Kidney (tissue), 14 donors: ENCODE results near the gene MANSC1. TPM values are rescaled to one million over a fixed set of nuclear protein-coding genes. Genes with fewer than 3 reads are reported as not detected.

Experiments
- DNase-seq, 5 donors: peaks; one replicate each; pipeline ENCODE4 v3.0.0-alpha.2; 2013 to 2020
- FAIRE-seq: peaks from 2 replicates; lab custom pipeline; 2012; peaks lifted over from hg19 to GRCh38; lab: Jason Lieb, UNC
- H3K27ac ChIP-seq, 2 donors: one replicate each; pipeline ENCODE4 v1.7.0; 2013; ENCODE audit warnings: low read depth in 2 of 2, low read length in 2 of 2, inconsistent platforms in 1 of 2
- H3K27me3 ChIP-seq: one replicate; pipeline ENCODE4 v1.7.1; 2013; ENCODE audit warnings: low read length, inconsistent platforms; ENCODE audit not compliant: control insufficient read depth, insufficient read depth
- H3K36me3 ChIP-seq, 3 donors: one replicate each; pipeline versions ENCODE4 v1.7.0 to v1.7.1; 2013; ENCODE audit warnings: low read length in 3 of 3, control low read depth in 1 of 3, inconsistent platforms in 1 of 3; ENCODE audit not compliant: insufficient read depth in 3 of 3, control insufficient read depth in 2 of 3
- H3K4me1 ChIP-seq, 3 donors: one replicate each; pipeline versions ENCODE4 v1.7.0 to v1.7.1; 2013; ENCODE audit warnings: low read length in 3 of 3, inconsistent platforms in 1 of 3, low read depth in 1 of 3; ENCODE audit not compliant: control insufficient read depth in 2 of 3, insufficient read depth in 2 of 3
- H3K4me3 ChIP-seq, 3 donors: one replicate each; pipeline versions ENCODE4 v1.7.0 to v1.8.1; 2013; ENCODE audit warnings: low read length in 3 of 3, control low read depth in 1 of 3, inconsistent platforms in 1 of 3
- H3K9ac ChIP-seq, 3 donors: one replicate each; pipeline versions ENCODE4 v1.7.0 to v1.7.1; 2013; ENCODE audit warnings: low read length in 3 of 3, control low read depth in 1 of 3, inconsistent platforms in 1 of 3
- H3K9me3 ChIP-seq, 3 donors: one replicate each; pipeline versions ENCODE4 v1.7.0 to v1.7.1; 2013; ENCODE audit warnings: low read length in 3 of 3, control low read depth in 1 of 3, inconsistent platforms in 1 of 3; ENCODE audit not compliant: control insufficient read depth in 2 of 3, insufficient read depth in 1 of 3
- intact Hi-C: fragments of 100-400 bp; cut with DNase I; formaldehyde crosslinking; loops from one replicate; pipeline ENCODE4 v1.11.1; 2022
- polyA plus RNA-seq: library from polyadenylated mRNA; stranded (reverse); fragments of 350-450 nt; fragmentation: Illumina TruSeq; extraction: RNeasy Lipid Tissue Mini Kit (QIAGEN cat#74804); gene quantifications from one replicate; pipeline ENCODE4 v1.2.3, GENCODE V29; 2014; ENCODE audit warnings: low read depth, low replicate concordance; ENCODE audit not compliant: insufficient read depth
- total RNA-seq: library from RNA; stranded (reverse); fragmentation: NEBNext Ultra II Directional; extraction: Animal tissue kit (Norgen Biotek cat#: 25700); gene quantifications from one replicate; pipeline ENCODE4 v1.2.1, GENCODE V29; 2021
- TF ChIP-seq, protein P1 (sequence below): IDR thresholded peaks from 3 replicates; pipeline ENCODE4 v1.5.1; 2012; ENCODE audit warnings: mild to moderate bottlenecking, moderate library complexity, borderline replicate concordance; ENCODE audit not compliant: insufficient read depth; ENCODE audit errors: extremely low read depth
- donor health status: control.
- donor health status: control.
- donor health status: control.
- donor health status: control.
- donor health status: control.
- donor health status: DM: yes; HTN: yes; CAD: no.
- donor health status: Normal renal cell carcinoma (clear cell type).

The MANSC1 gene
- total and polyA plus RNA-seq, 2 donors from 2014 or later = 14.1 to 38.7 TPM

- Histone ChIP-seq H3K9ac (no peak overlapping the region), H3K9me3 (no peaks in the 10 kb centered on the region), H3K36me3 (no peaks in the 10 kb centered on the region), H3K4me3 (no peak overlapping the region), H3K27me3 (no peaks in the 10 kb centered on the region), H3K4me1 (no peaks in the 10 kb centered on the region), H3K27ac (no peak overlapping the region)
- no peak for DNase-seq
- intact Hi-C loops = no loop called here
- no peak for FAIRE-seq
- TF ChIP-seq, protein P1, sequence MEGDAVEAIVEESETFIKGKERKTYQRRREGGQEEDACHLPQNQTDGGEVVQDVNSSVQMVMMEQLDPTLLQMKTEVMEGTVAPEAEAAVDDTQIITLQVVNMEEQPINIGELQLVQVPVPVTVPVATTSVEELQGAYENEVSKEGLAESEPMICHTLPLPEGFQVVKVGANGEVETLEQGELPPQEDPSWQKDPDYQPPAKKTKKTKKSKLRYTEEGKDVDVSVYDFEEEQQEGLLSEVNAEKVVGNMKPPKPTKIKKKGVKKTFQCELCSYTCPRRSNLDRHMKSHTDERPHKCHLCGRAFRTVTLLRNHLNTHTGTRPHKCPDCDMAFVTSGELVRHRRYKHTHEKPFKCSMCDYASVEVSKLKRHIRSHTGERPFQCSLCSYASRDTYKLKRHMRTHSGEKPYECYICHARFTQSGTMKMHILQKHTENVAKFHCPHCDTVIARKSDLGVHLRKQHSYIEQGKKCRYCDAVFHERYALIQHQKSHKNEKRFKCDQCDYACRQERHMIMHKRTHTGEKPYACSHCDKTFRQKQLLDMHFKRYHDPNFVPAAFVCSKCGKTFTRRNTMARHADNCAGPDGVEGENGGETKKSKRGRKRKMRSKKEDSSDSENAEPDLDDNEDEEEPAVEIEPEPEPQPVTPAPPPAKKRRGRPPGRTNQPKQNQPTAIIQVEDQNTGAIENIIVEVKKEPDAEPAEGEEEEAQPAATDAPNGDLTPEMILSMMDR = no peak
Observed at GRCh38 chr12:12278899-12279298, 71.1 kb downstream of the MANSC1 start.

Other genes with a start within 250 kb of the MANSC1 start
- gene LRP6, start 83.2 kb downstream of the MANSC1 start, total RNA-seq = 44.1 TPM
- gene LRP6, start 83.2 kb downstream of the MANSC1 start, polyA plus RNA-seq = 7.5 TPM
- gene BORCS5, start 6.8 kb upstream of the MANSC1 start, total RNA-seq = 14.0 TPM
- 11.2 TPM for gene BORCS5, start 6.8 kb upstream of the MANSC1 start, polyA plus RNA-seq
- gene DUSP16, start 212.6 kb upstream of the MANSC1 start, total RNA-seq = 27.4 TPM
- 6.6 TPM for gene DUSP16, start 212.6 kb upstream of the MANSC1 start, polyA plus RNA-seq